HG03196 (cell line): ENCODE results near the gene LIPG.
"Not testable (repeated sequence)": the region's sequence is repeated elsewhere in the genome, so short reads cannot be mapped to it uniquely, and the experiment has no call there.

Source experiments
- ATAC-seq: cut with Tn5 transposase; IDR thresholded peaks from one replicate; pipeline ENCODE4 v1.9.1; 2021; ENCODE audit not compliant: unreplicated experiment

LIPG gene

GRCh38 chr18:49561289-49562193, at the start of gene LIPG:
Gene LIPG (plus strand): TSS chr18:49562057. CDS start chr18:49562309, 252 bp downstream.
- peak; percentile 45 for ATAC-seq

GRCh38 chr18:49512876-49513275, 49.0 kb upstream of the LIPG start:
- not testable (repeated sequence) for ATAC-seq

- no peak for ATAC-seq
These were observed 47.3 kb upstream of the LIPG start for GRCh38 chr18:49514577-49514976.

- not testable (repeated sequence) for ATAC-seq
These were observed 46.9 kb upstream of the LIPG start for GRCh38 chr18:49515003-49515402.

- ATAC-seq: no peak
These were observed 46.3 kb upstream of the LIPG start for GRCh38 chr18:49515516-49515915.

GRCh38 chr18:49517483-49517882, 44.4 kb upstream of the LIPG start:
- no peak for ATAC-seq

GRCh38 chr18:49519101-49519971, 42.5 kb upstream of the LIPG start:
- ATAC-seq: no peak

- ATAC-seq: no peak
These were observed 41.2 kb upstream of the LIPG start for GRCh38 chr18:49520661-49521145.

GRCh38 chr18:49521216-49521835, 40.5 kb upstream of the LIPG start:
- ATAC-seq: no peak

GRCh38 chr18:49523580-49524093, 38.2 kb upstream of the LIPG start:
- not testable (repeated sequence) for ATAC-seq

- no peak for ATAC-seq
These were observed 37.5 kb upstream of the LIPG start for GRCh38 chr18:49524349-49524748.

GRCh38 chr18:49524951-49525350, 36.9 kb upstream of the LIPG start:
- no peak for ATAC-seq

GRCh38 chr18:49525981-49526380, 35.9 kb upstream of the LIPG start:
- ATAC-seq: no peak

- ATAC-seq: no peak
These were observed 34.1 kb upstream of the LIPG start for GRCh38 chr18:49527631-49528327.

GRCh38 chr18:49529596-49529995, 32.3 kb upstream of the LIPG start:
- no peak for ATAC-seq

GRCh38 chr18:49531678-49532153, 30.1 kb upstream of the LIPG start:
- no peak for ATAC-seq

- ATAC-seq: no peak
These were observed 26.8 kb upstream of the LIPG start for GRCh38 chr18:49534846-49535601.

- ATAC-seq: no peak
These were observed 24.5 kb upstream of the LIPG start for GRCh38 chr18:49537232-49537896.

GRCh38 chr18:49544362-49544761, 17.5 kb upstream of the LIPG start:
- ATAC-seq: no peak
